Ascending aorta (tissue), 2 donors: ENCODE results near the gene BTBD7. TPM values are rescaled to one million over a fixed set of nuclear protein-coding genes. Genes with fewer than 3 reads are reported as not detected.

Source experiments
- DNase-seq, 2 donors: peaks; one replicate each; pipeline ENCODE4 v3.0.0-alpha.2; 2019; ENCODE audit warnings: low spot score in 2 of 2
- H3K27ac ChIP-seq, 2 donors: fragments of 200-600 bp; sonication (generic); one replicate each; pipeline ENCODE4 v1.5.1; 2016 to 2017; ENCODE audit warnings: mild to moderate bottlenecking in 1 of 2
- H3K27me3 ChIP-seq: fragments of 200-600 bp; sonication (generic); one replicate; pipeline ENCODE4 v1.5.1; 2017
- H3K36me3 ChIP-seq, 2 donors: fragments of 200-600 bp; sonication (generic); one replicate each; pipeline ENCODE4 v1.5.1; 2016
- H3K4me1 ChIP-seq, 2 donors: fragments of 200-600 bp; sonication (generic); one replicate each; pipeline ENCODE4 v1.5.1; 2016 to 2017; ENCODE audit warnings: mild to moderate bottlenecking in 1 of 2
- H3K4me3 ChIP-seq, 2 donors: fragments of 200-600 bp; sonication (generic); one replicate each; pipeline ENCODE4 v1.5.1; 2016 to 2017; ENCODE audit warnings: mild to moderate bottlenecking in 1 of 2
- H3K9me3 ChIP-seq, 2 donors: fragments of 200-600 bp; sonication (generic); one replicate each; pipeline ENCODE4 v1.5.1; 2016
- intact Hi-C: fragments of 100-400 bp; cut with DNase I; formaldehyde crosslinking; loops from one replicate; pipeline ENCODE4 v1.15.1; 2023
- total RNA-seq: library from RNA; depleted of rRNA; stranded (reverse); fragments of >200 nt; gene quantifications from one replicate; pipeline ENCODE4 v1.1.0, GENCODE V29; 2016
- TF ChIP-seq, protein P1 (sequence below), 3 experiments: fragments of 200-600 bp in 2 of 3; fragments of 450-650 bp in 1 of 3; sonication (generic) in 2 of 3; IDR thresholded peaks; one replicate each; pipeline ENCODE4 v1.5.1; 2016 to 2019; ENCODE audit warnings: antibody characterized with exemption in 3 of 3, mild to moderate bottlenecking in 1 of 3, moderate library complexity in 1 of 3

BTBD7 gene
- total RNA-seq, 1 donor from 2014 or later = 17.2 TPM

GRCh38 chr14:93262446-93262845 is 70.4 kb downstream of the BTBD7 start:
- no peak for DNase-seq
- Histone ChIP-seq H3K9me3 (no peaks in the 10 kb centered on the region), H3K27ac (no peak overlapping the region), H3K27me3 (no peaks in the 10 kb centered on the region), H3K4me1 (no peaks in the 10 kb centered on the region), H3K36me3 (peaks cover 0 to 28% of the 10 kb centered on the region in 2 donors), H3K4me3 (no peak overlapping the region)
- TF ChIP-seq, protein P1, sequence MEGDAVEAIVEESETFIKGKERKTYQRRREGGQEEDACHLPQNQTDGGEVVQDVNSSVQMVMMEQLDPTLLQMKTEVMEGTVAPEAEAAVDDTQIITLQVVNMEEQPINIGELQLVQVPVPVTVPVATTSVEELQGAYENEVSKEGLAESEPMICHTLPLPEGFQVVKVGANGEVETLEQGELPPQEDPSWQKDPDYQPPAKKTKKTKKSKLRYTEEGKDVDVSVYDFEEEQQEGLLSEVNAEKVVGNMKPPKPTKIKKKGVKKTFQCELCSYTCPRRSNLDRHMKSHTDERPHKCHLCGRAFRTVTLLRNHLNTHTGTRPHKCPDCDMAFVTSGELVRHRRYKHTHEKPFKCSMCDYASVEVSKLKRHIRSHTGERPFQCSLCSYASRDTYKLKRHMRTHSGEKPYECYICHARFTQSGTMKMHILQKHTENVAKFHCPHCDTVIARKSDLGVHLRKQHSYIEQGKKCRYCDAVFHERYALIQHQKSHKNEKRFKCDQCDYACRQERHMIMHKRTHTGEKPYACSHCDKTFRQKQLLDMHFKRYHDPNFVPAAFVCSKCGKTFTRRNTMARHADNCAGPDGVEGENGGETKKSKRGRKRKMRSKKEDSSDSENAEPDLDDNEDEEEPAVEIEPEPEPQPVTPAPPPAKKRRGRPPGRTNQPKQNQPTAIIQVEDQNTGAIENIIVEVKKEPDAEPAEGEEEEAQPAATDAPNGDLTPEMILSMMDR (IDR thresholded peaks at IDR 0.05) = no peak
- intact Hi-C loops = no loop called here

DNA sequence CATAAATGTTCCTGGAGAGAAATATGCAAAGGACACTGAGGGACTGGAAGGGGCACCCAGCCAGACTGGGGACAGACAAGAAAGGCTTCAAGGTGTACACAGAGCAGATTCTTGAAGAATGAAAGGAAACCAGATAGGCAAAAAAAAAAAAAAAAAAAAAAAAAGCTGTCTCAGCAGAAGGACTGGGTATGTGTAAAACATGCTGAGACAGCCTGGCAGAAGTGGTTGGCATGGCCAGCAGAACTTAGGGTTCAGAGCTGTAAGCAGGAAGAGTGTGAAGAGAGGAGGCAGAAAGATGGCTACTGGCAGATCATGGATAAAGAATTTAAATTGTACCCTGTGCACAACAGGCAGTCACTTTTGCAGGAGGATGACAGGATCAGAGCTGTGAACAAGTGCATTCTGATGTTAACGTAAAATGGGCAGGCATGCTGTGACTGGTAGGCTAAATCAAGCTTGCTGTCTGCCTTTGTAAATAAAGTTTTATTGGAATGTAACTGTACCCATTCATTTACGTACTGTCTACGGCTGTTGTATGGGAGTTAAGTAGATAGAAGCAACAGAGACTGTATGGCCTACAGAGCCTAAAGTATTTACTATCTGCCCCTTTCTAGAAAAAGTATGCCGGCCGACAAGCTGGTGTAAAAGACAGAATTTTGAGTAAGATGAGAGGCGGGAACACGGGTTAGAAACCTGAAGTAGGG is 83.6 kb downstream of the BTBD7 start:
- Histone ChIP-seq H3K4me1 (no peaks in the 10 kb centered on the region), H3K27me3 (no peaks in the 10 kb centered on the region), H3K9me3 (no peaks in the 10 kb centered on the region), H3K27ac (no peak overlapping the region), H3K36me3 (peaks cover 50 to 75% of the 10 kb centered on the region in 2 donors), H3K4me3 (no peak overlapping the region)
- TF ChIP-seq, protein P1 (IDR thresholded peaks at IDR 0.05) = no peak
- intact Hi-C loops = no loop called here
- DNase-seq = no peak

- Histone ChIP-seq H3K4me1 (no peaks in the 10 kb centered on the region), H3K36me3 (peaks cover 58 to 76% of the 10 kb centered on the region in 2 donors), H3K9me3 (no peaks in the 10 kb centered on the region), H3K4me3 (no peak overlapping the region), H3K27me3 (no peaks in the 10 kb centered on the region), H3K27ac (no peak overlapping the region)
- intact Hi-C loops = no loop called here
- TF ChIP-seq, protein P1 (IDR thresholded peaks at IDR 0.05) = no peak
- DNase-seq = no peak
Observed at GRCh38 chr14:93246534-93246933, 86.3 kb downstream of the BTBD7 start.

GRCh38 chr14:93245764-93246420 is 86.9 kb downstream of the BTBD7 start:
- no peak for DNase-seq
- intact Hi-C loops = no loop called here

DNA sequence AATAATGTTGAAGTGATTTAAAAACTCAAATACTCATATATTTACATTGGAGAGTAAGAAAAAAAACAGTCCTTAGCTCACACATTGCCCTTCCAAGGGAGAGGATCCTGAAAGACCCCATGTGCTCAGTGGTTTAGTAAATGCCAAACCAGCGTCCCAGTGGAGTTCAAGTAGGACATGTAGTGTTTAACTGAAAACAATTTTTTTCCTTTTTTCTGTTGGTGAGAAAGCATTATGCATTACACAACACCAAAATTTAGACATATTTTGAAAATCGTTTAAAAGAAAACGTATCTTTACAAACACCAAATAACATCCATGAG is 92.2 kb downstream of the BTBD7 start:
- no peaks in the 10 kb centered on the region for H3K4me1 ChIP-seq
- H3K9me3 ChIP-seq = no peaks in the 10 kb centered on the region
- H3K27ac ChIP-seq = no peak overlapping the region
- DNase-seq = no peak
- intact Hi-C loops = no loop called here
- no peaks in the 10 kb centered on the region for H3K27me3 ChIP-seq
- H3K36me3 ChIP-seq = peaks cover 43 to 48% of the 10 kb centered on the region in 2 donors
- no peak overlapping the region for H3K4me3 ChIP-seq
- TF ChIP-seq, protein P1 (IDR thresholded peaks at IDR 0.05) = no peak

More at GRCh38 chr14:93245764-93246420, 86.9 kb downstream of the BTBD7 start:
- no peaks in the 10 kb centered on the region for H3K9me3 ChIP-seq
- H3K4me3 ChIP-seq = no peak overlapping the region
- TF ChIP-seq, protein P1 (IDR thresholded peaks at IDR 0.05) = no peak
- no peaks in the 10 kb centered on the region for H3K4me1 ChIP-seq
- peaks cover 58 to 76% of the 10 kb centered on the region in 2 donors for H3K36me3 ChIP-seq
- H3K27ac ChIP-seq = no peak overlapping the region
- H3K27me3 ChIP-seq = no peaks in the 10 kb centered on the region
